GM21786 (cell line): ENCODE data around the gene AGER.
"Not testable (repeated sequence)": the region's sequence is repeated elsewhere in the genome, so short reads cannot be mapped to it uniquely, and the experiment has no call there.

ENCODE experiments used
- ATAC-seq: cut with Tn5 transposase; IDR thresholded peaks from one replicate; pipeline ENCODE4 v1.9.1; 2021; ENCODE audit not compliant: unreplicated experiment

The AGER gene

DNA sequence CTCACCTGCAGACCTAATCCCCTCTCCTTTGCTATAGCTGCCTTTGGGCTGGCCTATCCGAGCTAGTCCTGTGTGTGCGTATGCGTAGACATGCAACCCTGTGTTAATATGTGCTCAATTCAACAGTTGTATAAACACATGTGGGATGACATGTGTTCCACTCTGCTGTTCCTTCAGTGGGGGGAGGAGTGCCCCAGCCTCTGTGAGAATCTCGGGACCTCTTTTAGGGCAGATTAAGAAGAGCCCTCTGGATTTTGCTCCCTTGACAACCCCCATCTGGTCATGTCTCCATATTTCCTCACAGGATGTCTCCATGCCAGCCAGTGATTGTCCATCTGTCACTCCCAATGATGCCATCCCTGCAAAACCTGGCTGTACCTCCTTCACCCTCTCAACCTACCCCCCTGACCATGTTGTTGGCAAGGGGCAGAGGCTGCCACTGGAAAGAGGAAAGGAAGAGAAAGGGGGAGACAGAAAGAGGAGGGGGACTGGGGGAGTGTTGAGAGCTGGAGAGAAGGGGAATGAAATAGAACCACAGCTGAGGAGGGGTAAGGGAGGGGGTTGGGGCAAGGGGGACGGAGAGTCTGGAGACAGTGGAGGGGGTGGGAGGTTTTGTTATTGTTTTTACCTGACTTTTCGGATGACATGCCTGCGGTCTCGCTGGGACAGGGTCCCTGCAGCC lies 32.7 kb downstream of the AGER start:
- no peak for ATAC-seq

DNA sequence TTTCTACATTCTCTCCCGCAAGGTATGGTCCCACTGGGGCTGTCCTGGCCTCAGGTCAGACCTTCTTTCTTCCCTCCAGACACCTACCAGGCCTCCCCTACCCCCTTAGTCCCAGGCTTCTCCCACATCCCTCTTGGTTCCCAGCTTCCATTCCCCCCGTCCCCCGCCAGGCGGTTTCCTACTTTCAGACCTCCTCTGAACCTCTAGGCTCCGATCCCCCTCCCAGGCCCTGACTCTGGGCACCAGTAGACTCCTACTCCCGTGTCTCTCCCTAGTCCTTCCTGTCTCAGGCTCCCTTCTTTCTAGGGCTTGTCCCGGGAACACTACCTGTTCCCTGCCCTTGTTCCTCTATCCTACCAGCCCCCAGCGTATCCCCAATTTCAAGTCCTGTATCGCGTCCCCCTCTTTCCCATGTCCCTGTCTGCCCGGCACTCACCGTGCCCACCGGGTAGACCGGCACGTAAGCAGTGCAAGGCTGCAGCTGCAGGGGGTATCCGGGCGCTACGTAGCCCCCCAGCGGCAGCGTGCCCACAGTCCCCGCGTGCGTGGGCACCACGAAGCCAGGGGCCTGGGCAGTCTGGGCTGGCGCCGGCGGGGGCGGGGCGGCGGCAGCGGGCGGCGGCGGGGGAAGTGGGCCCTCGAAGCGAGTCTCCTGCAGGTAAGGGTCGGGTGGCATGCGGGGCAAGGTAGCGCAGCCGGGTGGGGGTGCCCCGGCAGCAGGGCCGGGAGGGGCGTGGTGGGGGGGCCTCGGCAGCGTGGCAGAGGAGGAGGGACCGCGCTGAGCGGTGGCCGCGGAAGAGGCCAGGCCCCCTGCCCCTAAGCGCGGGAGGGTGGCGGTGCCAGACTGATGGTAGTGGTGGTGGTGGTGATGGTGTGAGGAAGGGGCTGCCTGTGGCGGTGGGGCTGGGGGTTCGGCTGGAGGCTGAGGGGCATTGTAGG lies 33.9 kb downstream of the AGER start:
- no peak for ATAC-seq

DNA sequence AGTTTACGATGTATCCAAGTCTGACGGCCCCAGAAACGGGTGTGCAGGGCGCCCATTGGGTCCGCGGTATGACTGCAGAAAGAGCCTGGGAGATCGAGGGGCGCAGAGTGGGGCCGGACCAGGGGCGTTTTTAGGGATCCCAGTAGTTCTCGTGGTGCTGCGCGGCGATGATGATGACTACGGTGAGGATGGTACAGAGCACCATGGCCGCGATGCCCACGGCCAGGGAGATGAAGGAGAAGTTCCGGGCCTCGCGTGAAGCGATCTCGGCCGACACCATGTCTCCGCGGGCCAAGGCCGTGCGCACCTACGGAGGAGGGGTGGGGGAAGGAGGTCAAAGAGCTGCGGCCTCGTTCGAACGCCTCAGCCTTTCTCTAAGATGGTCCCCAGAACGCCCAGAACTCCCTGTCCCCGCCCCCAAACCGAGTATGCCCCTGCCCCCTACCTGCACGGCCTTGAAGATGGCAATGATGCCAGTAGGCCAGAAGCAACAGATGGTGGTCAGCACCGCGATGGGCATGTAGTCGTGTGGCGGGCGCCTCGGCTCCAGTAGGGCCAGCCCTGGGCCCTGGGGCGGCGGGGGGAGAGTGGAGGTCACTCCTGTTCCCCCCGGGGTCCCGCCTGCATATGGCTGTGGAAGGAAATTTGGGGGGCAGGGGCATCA lies 34.8 kb downstream of the AGER start:
- ATAC-seq, result no peak

DNA sequence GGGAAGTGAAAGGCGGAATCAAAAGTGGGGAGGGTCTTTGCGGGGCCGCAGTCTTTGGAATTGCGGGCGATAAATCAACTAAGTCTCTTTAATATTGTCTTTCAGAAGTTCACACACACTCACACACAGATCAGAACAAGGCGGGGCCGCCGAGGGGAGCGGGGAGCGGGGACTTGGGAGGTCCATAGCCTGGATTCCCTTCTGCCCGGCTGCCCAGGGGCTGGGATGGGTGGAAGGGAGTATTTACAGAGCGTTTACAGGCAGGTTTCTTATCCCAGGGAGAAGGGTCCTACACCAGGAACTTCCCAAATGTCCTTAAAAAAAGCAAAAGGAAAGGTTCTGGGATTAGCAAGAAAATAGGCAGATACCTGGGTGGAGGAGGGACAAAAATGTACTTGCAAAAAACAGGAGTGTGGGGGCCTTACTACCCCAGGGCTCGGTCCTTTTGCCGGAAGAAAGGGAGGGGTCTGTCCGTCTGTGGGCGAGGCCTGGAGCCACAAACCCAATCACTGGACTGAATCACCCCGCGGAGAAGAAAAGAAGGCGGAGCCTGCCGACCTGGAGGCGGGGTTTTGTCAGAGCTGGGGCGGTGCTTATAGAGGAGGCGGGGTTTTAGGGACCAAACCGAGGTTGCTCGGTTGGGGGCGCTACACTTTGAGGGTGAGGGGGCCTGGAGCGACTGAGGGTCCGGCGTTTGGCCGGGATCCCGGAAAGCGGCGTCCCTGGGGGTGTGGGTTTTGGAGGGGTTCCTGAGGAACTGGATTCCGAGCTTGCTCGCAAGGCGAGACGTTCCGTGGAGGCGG lies 35.6 kb downstream of the AGER start:
- no peak for ATAC-seq

DNA sequence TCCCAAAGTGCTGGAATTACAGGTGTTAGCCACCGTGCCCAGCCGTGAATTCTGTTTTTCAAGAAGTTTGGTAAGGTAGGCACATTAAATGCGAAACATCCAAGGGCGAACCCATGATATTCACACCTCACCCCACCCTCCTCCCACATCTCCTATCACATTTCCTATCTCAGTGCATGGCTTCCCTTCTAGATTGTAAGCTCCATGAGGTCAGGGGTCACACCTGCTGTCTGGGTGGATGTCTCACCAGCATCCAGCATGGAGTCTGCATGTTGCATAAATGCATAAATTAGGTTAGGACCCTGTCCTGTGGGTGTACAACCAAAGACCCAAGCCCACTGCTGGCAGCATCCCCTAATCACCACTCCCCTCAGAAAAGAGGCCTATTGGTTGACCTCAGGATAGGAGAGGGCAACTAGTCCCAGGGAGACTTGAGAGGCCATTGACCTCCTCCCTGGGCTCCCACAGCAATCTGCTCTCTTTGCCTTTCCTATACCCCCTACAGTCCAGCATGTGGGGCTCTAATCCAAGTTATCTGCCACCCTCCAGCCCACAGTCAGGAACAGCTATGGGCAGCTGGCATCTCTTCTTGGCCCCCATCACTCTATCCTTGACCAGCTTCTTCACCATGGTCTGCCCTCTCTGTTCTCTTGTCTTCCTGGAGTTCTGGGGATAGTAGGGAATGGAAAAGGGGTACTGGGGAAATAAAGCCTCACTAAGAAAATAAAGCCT lies 36.5 kb downstream of the AGER start:
- ATAC-seq, result no peak

DNA sequence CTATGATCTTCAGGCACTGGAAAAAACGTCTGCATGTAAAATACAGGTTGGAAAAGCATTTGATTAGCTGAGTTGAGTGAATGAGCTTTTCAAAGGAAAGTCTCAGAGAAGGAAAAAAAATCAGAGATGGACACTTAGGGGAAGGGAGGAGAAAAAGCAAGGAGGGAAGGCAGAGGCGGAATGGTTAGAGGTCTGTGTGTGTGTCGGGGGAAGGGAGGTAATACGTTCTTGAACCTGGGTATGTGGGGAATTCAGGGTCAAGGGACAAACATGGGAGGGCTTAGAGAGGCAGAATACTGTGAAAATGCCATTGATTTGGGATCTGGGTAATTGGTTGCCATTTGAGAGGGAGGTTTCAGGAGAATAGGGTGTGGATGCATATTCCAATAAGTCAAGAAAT lies 37.4 kb downstream of the AGER start:
- no peak for ATAC-seq

DNA sequence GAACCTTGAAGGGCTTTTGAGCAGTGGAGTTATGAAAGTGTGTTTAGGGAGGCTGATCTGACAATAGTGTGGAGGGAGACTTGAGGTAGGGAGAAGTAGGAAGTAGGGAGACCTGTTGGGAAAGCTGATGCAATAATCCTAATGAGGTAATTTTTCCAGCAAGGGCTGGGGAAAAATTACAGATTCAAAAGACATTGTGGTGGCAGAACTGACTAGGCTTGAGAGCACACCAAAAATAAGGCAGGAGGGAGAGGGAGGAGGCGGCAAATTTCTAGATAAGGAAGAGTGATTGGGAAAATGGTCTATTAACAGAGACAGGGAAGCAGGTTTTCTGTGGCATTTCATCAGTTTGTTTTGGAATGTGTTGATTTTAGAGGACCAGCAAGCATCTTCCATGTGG lies 37.8 kb downstream of the AGER start:
- ATAC-seq, result no peak

DNA sequence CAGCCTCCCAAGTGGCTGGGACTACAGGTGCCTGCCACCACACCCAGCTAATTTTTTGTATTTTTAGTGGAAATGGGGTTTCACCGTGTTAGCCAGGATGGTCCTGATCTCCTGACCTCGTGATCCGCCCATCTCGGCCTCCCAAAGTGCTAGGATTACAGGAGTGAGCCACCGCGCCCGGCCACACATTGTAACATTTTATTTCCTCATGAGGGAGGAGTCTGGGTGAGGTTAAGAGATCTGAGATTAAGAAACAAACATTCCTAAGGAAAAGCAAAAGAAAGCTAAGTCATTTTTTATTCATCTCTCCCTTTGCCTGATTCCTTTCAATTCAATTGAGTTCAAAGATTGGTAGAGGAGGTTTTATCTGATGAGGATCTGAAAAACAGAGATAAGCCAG lies 39.8 kb downstream of the AGER start:
- ATAC-seq, result not testable (repeated sequence)

DNA sequence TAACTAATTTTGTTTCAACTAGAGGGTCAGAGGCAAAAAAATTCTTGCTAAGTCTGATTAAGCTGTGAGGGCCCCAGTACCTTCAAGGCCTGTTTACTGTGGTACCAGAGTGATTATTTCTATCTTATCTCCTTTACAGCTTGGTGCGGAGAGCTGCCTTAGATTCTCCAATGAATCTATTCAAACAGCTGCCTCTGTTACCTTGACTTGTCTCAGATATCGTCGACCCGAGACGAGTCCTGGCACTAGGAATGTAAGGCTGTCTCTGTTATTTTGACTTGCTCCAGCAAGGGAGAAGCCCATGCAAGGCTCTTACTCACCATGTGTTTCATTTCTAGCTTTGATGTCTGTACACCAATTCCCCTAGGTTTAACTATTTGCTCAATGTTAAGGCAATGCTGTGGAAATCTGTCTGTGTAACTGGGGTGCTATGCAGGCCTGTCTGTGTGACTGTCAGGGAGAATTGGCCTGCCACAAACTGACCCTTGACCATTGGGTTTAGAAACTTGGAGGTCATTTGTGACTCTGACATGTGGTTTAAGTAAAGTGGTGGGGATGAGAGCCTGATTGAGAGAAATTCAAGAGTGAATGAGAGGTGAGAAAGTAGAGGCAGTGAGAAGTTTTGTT lies 43.5 kb downstream of the AGER start:
- ATAC-seq, result no peak

DNA sequence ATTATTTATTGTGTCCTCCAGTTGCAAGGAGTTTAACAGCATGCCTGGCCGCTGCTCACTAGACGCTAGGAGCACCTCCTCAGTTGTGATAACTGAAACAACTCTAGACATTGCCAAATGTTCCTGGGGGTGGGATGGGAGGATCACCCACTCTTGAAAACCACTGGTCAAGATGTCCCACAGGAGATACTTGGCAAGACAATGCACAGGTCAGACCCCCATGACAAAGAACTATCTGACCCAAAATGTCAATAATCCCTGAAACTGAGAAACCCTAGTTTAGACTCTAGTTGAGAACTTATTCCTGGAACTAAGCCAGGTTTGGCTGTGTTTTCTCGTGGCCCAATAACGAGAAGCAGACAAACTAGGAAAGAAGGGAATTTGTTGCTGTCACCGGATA lies 44.5 kb downstream of the AGER start:
- no peak for ATAC-seq

DNA sequence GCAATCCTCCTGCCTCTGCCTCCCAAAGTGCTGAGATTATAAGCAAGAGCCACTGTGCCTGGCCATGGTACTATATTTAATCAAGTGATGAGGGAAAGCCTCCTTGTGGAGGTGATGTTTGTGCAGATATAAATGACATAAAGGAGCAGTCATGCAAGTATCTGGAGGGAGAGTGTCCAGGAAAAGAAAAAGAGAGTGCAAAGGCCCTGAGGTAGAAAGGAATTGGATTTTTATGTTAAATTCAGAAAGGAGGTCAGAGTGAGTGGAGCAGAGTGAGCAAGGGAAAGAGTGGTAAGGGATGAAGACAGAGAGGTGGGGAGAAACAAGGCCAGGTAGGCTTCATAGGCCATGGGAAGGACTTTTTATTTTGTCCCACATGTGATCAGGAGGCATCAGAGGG lies 46.6 kb downstream of the AGER start:
- no peak for ATAC-seq

DNA sequence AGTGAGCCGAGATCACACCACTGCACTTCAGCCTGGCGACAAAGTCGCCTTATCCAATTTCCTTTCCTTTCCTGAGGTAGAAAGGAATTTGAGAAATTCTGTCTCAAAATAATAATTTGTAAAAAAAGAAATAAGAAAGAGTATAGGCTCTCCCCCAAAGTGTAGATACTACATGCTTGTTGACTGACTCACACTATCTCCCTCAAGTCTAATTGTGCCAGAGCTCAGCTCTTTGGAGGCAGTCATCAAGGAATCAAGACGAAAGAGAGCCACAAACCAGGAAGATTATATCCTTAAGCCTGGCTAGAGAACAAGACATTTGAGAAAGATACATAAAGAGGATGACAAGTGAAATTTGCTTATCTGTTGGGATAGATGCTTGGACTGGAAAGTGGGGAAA lies 50.3 kb downstream of the AGER start:
- no peak for ATAC-seq

DNA sequence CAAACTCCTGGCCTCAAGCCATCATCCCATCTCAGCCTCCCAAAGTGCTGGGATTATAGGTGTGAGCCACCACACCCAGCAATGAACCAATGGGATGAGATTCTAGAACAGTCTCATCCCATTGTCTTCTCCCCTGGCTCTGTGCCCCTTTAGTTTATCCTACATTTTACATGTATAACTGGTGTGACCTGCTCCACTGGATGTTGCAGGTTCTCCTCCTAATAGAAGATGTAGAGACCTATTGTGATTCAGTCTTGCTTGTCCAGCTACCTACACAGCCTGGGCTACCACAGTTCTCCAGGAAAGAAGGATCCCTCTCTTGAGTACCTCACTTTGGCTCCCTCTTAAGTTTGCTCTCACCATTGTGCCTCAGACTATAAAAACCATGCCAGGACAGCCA lies 51.9 kb downstream of the AGER start:
- ATAC-seq, result no peak

DNA sequence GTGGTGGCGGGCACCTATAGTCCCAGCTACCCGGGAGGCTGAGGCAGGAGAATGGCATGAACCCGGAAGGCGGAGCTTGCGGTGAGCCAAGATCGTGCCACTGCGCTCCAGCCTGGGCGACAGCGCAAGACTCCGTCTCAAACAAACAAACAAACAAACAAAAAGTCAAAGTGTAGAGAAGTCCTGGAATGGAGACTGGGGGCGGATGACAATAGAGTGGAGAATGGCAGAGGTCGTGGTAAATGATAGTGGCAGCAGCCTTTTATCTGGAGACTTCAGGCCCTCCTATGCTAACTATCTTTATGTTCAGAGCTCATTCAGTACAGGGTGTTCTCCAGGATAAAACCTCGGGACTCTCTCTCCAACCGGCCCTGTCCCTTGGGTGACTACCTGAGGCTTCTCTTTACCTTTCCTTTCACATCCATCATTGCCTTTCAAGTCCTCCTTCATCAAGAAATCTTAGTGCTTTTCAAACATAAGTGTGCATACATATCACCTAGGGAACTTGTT lies 52.6 kb downstream of the AGER start:
- no peak for ATAC-seq
